ENCODE measurements around the gene PLOD3.

The PLOD3 gene

DNA sequence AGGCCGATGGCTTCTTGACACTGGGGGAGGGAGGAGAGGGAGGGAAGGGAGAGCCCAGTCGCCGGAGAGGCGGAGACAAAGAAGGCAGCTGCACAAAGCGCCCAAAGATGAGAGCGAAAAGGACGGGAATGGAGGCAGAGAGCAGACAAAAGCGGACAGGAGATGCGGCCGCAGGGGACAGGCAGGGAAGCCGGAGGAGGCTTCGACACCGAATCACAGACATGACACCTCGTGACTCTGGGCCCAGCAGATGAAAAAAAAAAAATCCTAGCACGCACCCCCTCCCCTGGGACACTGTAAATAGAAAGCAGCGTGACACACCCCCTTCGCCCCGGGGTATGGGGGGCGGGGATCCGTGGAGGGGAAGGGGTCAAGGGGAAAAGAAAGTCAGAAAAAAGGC is 38.3 kb downstream of the PLOD3 start:
- no peak for DNase-seq

DNA sequence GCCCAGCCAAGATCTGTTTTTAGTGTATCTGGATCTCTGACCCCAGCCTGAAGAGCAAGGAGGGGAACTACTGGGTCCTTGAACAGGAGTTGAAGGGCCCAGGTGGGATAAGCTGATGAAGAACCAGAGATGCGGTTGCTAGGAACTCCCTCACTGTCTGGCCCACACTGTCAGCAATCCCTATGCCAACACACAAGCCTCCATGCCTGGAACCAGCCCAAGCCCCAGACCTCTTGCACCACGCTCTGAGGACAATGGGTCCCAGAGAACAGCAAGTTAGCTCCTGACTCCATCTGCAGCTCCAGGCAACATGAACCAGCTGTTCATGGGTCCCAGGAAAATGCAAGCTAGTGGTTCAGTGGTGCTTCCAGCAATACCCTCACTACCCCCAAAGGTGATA is 39.7 kb downstream of the PLOD3 start:
- no peak for DNase-seq

DNA sequence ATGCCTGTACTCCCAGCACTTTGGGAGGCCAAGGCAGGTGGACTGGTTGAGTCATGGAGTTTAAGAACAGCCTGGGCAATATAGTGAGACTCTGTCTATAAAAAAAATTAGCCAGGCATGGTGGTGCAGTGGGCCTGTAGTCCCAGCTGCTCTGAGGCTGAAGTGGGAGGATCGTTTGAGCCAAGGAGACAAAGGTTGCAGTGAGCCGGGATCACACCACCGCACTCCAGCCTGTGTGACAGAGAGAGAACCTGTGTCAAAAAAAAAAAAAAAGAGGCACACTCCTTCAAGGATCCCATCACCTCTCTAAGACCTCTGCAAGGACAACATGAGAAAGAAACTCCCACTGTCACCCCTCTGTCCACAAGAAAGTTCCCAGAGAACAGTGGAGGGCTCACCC is 41.7 kb downstream of the PLOD3 start:
- DNase-seq, result no peak

DNA sequence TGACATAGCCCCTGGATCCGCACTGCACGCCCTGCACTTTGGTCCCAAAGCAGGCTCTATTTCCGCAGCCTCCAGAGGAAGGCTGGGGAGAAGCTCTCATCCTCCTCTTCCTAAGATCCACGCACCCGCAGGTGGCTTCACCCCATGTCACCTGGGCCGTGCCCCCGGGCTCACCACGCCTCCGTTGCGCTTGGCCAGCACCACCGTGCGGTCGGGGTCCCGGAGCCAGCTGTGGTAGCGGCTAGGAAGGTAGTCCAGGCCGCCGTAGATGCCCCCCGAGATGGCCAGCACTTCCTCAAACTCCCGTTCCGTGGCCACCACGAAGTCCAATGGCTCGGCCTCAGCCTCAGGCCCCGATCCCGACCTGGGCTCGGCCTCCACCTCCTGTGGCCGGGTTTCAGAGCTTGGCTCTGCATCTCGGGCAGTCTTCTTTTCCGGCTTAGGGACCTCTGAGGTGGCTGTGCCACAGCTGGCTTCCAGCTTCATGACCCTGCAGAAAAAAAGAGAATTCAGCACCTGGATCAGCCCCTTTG is 43.0 kb downstream of the PLOD3 start:
- DNase-seq, result no peak

DNA sequence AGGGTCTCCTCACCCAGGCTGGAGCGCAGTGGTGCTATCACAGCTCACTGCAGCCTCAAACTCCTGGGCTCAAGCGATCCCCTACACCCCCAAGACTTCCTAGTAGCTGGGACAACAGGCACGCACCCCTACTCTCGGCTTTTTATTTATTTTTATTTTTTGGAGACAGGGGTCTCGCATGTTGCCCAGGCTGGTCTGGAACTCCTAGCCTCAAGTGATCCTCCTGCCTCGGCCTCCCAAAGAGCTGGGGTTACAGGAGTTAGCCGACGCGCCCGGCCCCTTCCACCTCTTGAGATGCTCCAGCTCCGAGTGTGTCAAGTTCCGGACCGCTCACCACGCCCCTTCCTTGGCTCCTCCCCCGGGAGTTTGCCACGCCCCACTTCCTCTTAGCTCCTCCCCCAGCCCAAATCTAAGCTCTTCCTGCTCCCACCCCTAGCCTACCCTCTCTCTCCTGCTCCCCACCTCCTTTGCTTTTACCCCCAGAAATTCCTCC is 43.6 kb downstream of the PLOD3 start:
- DNase-seq, result peak; percentile 79

DNA sequence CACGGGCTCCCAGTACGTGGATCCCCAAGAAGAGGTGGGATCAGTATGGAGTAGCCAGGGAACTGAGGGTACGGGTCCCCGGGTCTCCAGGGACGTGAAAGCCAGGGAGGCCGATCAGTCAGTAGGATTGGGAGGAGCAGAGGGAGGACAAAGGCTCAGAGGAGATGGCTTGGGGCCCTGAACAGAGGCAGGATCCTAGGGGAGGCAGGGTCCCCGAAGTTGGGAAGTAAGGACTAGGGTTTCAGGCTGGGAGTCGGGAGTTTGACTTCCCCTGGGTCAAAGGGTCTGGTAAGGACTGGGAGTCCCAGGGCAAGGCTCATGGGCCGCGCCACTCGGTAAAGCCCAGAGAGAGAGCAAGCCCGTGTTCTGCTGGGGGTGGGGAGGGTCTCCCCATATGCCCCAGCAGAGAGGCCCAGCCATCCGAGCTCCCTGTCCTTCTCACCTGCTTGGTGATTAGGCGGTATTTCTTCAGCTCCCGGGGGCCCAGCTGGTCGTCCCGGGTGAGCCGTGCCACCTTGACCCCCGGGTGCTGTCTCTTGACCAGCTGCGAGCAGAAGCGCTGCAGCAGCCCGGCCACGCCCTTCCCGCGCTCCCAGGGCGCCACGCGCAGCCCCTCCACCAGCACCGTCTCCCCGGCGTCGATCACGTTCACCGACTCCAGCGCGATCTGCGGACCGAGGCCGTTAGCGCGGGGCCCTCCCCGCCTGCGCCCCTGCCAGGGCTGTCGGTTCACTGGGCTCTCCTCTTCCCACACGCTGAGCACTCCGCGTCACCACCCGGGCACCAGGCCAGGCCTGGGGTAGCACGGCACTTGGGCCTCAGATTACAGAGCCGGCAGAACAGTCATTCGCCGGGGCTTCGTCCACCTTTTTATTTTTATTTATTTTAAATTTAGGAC is 44.3 kb downstream of the PLOD3 start:
- peak; percentile 83 for DNase-seq

DNA sequence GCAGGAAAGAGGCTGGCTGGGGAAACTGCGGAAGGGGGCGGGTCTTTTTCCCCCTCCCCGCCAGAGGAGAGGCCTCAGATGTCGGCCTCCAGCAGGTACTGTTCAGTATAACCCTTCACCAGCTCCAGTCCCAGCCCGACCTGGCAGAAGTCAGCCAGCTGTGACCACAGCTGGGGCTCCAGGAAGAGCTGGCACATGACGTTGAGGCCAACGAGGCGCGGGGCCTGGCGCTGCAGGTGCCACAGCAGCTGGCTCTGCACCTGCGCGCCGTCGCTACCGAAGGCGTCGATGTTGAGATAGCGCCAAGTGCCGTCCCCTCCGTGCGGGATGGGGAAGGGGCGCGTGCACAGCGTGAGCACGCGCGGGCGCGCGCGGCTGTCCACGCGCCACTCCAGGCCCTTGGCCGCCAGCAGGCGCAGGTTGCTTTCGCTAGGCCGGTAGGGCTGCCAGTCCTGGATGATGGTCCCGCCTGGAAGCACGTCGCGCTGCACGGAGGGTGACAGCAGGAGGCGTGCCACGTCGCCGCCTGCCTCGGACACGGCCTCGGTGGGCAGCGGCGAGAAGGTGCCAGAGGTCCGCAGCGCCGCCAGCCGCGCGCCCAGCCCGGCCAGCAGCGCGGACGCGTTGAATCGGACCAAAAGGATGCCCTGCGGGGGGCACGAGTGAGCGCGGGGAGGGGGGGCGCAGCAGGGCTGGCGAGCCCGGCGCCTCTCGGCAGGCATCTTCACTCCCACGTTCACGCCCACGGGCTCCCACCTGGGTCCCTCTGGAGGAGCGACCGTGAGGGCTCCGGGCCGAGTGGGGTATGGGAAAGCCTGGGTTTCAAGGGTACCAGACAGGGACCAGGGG is 45.2 kb downstream of the PLOD3 start:
- peak; percentile 37 for DNase-seq

DNA sequence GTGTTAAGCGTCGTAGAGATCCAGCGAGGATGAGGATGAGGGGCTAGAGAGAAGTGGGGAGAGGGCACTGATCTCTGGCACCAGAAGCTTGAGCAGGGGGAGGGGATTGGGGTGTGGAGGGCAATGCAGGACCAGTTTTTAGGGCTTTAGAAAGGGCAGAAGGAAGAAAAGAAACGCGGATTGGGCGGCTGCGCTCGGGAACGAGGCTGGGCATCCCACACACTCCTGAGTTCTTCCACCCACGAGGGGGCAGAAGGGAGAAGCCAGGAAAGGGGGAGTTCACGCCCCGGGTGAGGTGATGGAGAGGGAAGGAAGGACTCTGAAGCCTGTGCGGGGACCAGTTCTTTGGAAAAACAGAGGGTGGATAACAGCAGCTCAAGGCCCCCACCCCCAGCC is 45.9 kb downstream of the PLOD3 start:
- peak; percentile 35 for DNase-seq

DNA sequence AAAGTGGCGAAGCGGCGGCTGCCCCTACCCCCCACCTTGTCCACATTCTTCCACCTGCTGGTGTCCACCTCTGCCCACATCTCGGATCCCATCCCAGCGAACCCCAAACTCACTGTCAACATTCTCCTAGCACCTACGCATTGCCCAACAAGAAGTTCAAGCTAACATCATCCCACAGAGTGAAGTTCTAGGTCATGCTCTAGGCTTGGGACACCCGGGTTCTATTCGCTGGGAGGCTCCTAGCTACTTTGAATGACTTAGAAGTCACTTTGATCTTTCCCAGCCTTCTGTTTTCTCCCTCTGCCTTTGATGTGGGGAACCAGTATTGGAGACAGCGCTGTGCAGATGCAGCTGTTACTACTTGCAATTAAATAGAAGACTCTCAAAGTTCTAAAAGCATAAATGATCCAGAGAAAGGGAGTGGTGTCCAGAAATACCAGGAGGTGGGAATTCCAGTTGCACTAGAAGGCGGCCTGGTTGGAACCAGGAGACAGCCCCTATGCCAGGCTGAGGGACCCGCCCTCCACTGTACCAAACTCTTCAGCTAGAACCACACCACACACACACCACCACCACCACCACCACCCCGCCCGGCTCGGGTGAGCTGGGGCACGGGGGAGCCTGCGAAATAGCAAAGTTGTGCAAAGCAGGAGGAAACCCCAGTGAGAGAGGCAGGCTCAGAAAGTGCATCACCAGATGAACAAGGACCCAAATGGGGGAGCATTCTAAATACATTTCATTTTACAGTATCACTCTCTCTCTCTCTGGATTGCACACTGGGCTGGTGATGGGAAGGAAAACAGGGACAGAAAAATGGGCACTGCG is 46.6 kb downstream of the PLOD3 start:
- no peak for DNase-seq

DNA sequence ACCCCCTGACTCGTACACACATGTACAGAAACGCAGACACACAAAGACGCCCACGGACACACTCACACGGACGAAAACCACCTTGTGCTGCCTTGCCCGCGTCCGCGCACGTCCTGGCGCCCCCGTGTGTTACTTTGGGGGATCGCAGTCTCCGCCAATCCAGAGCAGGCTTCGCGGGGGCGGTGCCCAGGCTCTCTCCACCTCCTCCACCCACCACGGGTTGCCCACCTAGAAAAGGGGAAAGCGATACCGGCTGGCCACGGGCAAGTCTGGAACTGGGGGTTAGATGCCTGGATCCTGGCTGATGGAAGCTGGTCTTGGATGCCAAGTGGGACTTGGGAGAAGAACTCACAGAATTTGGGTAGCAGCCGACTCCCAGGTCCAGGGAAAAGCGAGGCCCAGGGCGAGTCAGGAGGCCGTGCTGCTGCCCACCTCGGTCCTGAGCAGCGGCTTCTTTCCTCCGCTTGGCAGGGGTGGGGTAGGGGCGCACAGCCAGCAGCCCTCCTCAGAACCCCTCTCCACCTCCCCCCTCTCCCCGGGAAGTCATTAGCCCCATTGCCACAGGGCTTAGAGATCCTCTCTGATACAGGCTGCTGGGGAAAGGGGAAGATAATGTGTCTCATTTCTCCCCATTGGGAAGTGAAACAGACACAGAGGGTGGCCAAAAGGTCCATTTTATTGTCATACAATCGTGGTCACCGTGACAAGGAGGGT is 47.4 kb downstream of the PLOD3 start:
- DNase-seq, result peak; percentile 80

DNA sequence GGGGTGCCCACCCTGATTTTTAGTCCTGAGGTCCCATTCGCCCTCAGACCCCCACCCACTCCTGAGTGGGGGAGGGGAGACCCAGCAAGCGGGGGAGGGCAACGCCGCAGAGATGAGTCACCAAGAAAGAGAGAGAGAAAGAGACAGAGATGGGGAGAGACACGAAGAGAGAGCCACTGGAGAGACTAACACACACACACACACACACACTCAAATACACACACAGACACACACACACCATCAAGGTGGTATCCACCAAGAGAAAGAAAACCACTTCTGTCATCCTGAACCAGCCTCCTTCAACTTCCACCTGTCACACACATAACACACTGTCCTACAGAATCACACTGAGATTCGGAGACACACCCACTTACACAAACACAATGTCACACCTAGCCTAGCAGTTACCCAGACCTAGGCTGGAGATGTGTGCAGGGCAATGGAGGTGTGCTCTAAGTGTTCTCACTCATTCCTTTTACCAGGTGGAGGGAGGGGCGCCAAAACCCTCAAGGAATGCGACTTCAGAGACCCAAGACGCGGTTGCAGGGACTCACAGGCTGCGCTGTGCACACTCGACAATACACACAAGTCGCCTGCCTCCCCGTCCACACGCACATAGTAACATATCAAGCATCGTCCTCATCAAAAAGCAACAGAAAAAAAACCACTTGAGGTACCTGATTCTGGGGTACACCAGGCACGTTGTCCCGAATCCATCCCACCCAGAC is 48.1 kb downstream of the PLOD3 start:
- DNase-seq, result no peak

DNA sequence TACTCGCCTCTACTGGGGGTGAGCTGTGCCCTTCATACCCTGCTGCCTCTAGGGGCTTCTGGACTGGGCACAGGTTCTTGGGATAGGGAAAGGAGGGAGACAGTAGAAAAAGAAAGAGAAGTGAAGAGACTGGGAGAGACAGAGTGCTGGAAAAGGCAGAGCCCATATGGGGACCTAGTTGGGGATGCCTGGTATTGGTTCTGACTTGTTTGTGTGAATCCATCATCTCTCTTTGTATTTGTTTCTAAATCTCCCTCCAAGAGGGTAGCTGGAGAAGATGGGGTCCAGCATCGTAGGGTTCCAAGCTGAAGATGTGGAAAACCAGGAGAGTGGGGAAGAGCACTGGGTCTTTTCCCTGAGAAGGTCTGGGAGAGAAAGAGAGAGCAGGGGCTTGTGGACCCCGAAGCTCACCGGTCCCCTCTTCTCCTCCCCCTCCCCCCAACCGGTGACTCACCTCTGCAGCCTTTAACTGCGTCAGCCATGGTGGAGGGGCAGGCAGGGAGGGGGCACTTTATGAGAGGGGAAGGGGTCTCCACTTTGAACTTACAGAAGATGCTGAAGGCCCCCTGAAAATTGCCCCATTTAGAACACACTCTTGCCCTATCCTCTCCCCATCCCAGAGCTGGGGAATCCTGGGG is 48.9 kb downstream of the PLOD3 start:
- no peak for DNase-seq

DNA sequence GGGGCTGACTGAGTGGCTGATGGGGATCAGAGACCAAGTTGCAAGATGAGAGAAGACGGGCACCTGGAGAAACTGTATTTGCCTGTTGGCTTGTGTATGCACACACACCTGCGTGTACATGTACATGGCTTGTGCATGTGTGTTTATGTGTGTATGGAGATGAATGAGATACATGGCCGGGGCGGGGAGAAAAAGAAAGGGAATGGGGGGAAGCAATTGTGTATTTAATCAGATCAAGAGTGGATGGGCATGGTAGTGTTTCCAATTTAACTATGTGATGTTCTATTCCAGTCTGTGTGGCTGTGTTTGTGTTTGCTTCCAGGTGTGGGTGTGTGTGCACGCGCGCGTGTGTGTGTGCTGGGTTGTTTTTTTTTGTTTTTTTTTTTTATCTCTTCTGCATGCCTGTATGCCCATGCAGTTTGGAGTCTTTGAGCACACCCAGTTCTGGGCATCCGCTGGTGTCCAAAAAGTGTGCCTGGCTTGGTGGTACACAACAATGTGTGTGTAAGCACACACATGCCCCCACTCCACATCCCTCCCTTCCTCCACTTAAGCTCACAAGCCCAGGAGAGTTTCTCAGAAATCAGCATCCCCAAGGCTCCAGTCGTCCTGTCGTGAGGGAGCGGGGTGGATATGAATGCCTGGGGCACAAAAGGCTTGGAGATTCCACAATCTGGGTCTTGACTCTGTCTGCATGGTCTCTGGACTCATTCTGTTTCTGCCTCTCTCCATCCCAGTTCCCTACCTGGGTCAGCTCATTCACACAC is 49.6 kb downstream of the PLOD3 start:
- no peak for DNase-seq

DNA sequence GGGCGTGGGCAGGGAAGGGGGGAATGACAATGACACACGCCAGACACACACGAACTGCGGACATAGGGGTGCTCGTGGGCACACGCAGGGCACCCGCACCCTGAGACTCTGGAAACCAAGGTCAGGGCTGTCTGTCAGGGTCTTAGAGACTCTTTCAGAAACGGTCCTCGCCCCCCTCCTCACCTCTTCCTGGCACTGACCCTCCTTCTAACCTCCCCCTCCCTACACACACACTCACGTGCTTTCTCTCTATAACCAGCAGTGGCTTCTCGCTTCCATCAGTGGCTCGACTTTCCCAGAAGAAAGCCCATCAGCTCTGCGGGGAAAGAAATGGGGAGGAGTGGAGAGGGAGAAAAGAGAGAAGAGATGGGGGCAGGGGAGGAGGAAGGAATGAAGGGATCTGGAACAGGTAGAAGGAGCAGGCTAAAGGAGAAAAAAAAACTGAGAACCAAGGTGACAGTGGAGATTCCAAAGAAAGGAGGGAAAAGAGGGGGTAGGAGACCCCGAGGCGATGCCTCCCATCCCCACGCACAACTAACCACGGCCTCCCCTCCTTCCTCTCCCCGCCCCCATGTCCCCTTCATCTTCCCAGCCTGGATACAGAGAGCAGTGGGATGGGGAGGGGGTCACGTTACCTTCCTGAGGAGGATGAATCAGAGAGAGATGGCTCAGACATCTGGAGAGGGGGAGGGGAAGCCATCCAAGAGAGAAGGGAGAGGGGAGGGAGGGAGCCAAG is 50.3 kb downstream of the PLOD3 start:
- no peak for DNase-seq

DNA sequence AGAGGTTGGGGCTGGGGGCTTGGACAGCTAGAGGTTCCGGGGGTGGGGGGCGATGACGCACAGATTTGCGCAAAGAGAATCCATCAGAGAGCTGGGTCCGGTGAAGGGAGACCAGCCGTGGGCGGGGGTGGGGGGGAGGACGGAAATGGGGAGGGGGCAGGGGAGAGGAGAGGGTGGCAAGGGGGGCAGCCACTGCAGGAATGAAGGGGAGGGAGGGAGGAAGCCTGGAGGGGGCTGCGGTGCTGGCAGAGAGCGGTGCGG is 50.8 kb downstream of the PLOD3 start:
- DNase-seq, result no peak

DNA sequence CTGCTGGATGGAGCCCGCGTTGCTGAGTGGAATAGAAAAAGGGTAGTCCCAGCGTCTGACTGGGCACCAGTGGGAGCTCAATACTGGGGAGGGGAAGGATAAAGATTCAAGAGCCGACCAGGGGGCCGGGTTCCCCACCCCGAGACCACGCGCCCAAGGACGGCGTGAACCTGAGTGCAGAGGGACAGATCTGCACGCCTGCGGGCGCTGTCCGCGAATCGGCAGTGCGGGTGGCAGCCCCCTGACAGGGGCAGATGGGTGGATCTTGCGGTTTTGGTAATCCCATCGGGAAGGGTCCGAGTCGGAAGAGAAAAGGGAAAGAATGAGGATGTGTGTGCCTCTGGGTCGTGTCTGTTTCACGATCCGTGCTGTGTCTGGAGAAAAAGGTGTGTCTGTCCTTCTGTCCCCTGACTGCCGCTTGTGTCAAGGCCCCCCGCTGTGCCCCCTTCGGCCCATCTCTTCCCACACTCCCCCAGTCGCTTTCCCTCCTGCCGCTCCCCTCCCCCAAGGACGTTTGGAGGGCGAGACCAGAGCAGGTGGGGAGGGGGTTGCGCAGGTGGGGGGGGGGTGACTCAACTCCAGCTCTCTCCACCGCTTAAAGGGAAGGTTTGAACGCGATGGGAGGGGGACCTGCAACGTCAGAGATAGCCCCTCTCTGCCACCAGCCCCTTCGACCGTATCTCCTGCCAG is 51.3 kb downstream of the PLOD3 start:
- DNase-seq, result no peak

DNA sequence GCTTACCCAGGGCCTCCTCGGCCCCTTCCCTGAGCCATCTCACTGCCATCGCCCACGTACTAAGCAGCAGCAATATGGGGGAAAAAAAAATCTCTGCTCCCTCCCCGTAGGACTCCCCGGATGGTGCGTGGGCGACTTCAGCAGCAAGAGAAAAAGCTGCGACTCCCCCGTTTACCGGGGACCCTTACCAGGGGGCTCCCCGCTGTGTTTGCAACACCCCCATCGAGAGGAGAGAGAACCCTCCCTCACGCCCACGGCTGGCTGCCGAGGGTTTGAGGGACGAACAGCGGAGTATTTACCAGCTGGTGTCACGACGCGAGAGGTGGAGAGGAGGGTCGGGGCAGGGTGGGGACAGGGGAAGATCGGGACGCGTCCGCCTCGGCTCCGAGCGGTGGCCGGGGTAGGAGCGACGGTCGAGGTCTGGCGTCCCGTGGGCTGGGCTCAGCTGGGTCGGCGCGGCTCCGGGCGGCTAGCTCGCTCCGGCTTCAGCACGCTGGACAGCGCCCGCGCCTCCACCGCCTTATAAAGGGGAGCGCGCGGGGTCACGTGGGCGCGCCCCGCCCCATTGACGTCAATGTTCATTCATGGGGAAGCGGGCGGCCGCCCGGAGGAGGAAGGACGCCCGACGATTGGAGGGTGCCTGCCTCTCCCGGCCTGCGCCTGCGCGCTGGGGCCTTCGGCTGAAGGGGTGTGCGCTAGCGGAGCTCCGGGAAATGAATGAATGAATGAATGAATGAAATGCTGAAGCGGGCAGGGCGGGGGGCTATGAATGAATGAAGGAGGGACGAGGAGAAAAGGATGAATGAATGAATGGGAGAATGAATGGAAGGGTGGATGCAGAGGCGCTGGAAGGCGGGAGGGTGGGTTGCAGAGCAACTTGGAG is 52.1 kb downstream of the PLOD3 start, which contains the start of gene VGF:
Gene VGF (minus strand): TSS at position 495 of the 883 bp plus-strand sequence. CDS start 726 bp downstream, outside the sequence.
- peak; percentile 98 for DNase-seq
